ENCODE results near the gene RANBP3.

Gene RANBP3

GRCh38 chr19:5881543-5882299 is 96.2 kb downstream of the RANBP3 start:
- TF ChIP-seq CTCF (IDR thresholded peaks at IDR 0.05; ENCODE audit: borderline replicate concordance, extremely low read depth, low read length, poor library complexity, severe bottlenecking) = no peak
- no peak for TF ChIP-seq EZH2 (IDR thresholded peaks at IDR 0.05; ENCODE audit: borderline replicate concordance, low read depth, low read length, severe bottlenecking)
- H3K79me2 ChIP-seq (ENCODE audit: insufficient read depth, low read length) = no peaks in the 10 kb centered on the region
- DNase-seq = no peak
- no peaks in the 10 kb centered on the region for H3K9me3 ChIP-seq (ENCODE audit: insufficient read depth, low read length, severe bottlenecking)
- no peak overlapping the region for H3K9ac ChIP-seq (ENCODE audit: low read depth, low read length)
- no peak overlapping the region for H3K27ac ChIP-seq (ENCODE audit: low read length)
- ATAC-seq (ENCODE audit: insufficient read depth, low read depth) = no peak
- H3K4me3 ChIP-seq (ENCODE audit: low read depth in 1 of 2, low read length in 2 of 2) = no peak overlapping the region
- H3K36me3 ChIP-seq (ENCODE audit: insufficient read depth, low read length) = no peaks in the 10 kb centered on the region
- no peak overlapping the region for H2AFZ ChIP-seq (ENCODE audit: low read depth, low read length)
- no peaks in the 10 kb centered on the region for H4K20me1 ChIP-seq (ENCODE audit: insufficient read depth, low read length)
- H3K4me2 ChIP-seq (ENCODE audit: insufficient read depth, low read length) = no peak overlapping the region
- H3K27me3 ChIP-seq (ENCODE audit: insufficient read depth, low read length, poor library complexity) = no peaks in the 10 kb centered on the region
- H3K4me1 ChIP-seq (ENCODE audit: insufficient read depth, low read length) = no peaks in the 10 kb centered on the region

- H3K79me2 ChIP-seq (ENCODE audit: insufficient read depth, low read length) = no peaks in the 10 kb centered on the region
- H3K36me3 ChIP-seq (ENCODE audit: insufficient read depth, low read length) = no peaks in the 10 kb centered on the region
- no peak overlapping the region for H3K27ac ChIP-seq (ENCODE audit: low read length)
- TF ChIP-seq EZH2 (IDR thresholded peaks at IDR 0.05; ENCODE audit: borderline replicate concordance, low read depth, low read length, severe bottlenecking) (no peak), CTCF (IDR thresholded peaks at IDR 0.05; ENCODE audit: borderline replicate concordance, extremely low read depth, low read length, poor library complexity, severe bottlenecking) (no peak)
- H3K9me3 ChIP-seq (ENCODE audit: insufficient read depth, low read length, severe bottlenecking) = no peaks in the 10 kb centered on the region
- H2AFZ ChIP-seq (ENCODE audit: low read depth, low read length) = no peak overlapping the region
- H3K4me3 ChIP-seq (ENCODE audit: low read depth in 1 of 2, low read length in 2 of 2) = no peak overlapping the region
- no peak overlapping the region for H3K4me2 ChIP-seq (ENCODE audit: insufficient read depth, low read length)
- no peaks in the 10 kb centered on the region for H4K20me1 ChIP-seq (ENCODE audit: insufficient read depth, low read length)
- DNase-seq (no peak), ATAC-seq (ENCODE audit: insufficient read depth, low read depth) (no peak)
- H3K4me1 ChIP-seq (ENCODE audit: insufficient read depth, low read length) = no peaks in the 10 kb centered on the region
- H3K27me3 ChIP-seq (ENCODE audit: insufficient read depth, low read length, poor library complexity) = no peaks in the 10 kb centered on the region
- H3K9ac ChIP-seq (ENCODE audit: low read depth, low read length) = no peak overlapping the region
These were observed 97.3 kb downstream of the RANBP3 start for GRCh38 chr19:5880604-5881078.

DNA sequence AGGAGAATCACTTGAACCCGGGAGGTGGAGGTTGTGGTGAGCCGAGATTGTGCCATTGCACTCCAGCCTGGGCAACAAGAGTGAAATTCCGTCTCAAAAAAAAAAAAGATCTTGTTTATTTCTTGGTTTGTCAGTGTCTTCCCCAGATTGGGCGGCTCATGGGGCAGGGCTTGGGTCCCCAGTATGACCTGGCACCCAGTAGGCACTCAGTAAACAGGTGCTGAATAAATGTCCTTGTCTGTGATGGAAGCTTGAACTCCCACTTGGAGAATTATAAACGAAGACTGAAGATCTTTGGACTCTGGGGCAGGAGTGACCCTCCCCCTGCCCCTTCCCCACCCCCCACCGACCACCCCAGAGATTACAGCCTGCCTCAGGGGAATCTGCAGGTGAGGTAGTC is 97.7 kb downstream of the RANBP3 start:
- no peak overlapping the region for H3K9ac ChIP-seq (ENCODE audit: low read depth, low read length)
- H3K4me2 ChIP-seq (ENCODE audit: insufficient read depth, low read length) = no peak overlapping the region
- no peaks in the 10 kb centered on the region for H3K4me1 ChIP-seq (ENCODE audit: insufficient read depth, low read length)

More for the DNA sequence above, 97.7 kb downstream of the RANBP3 start:
- Histone ChIP-seq H3K36me3 (ENCODE audit: insufficient read depth, low read length) (no peaks in the 10 kb centered on the region), H4K20me1 (ENCODE audit: insufficient read depth, low read length) (no peaks in the 10 kb centered on the region), H3K27me3 (ENCODE audit: insufficient read depth, low read length, poor library complexity) (no peaks in the 10 kb centered on the region), H3K9me3 (ENCODE audit: insufficient read depth, low read length, severe bottlenecking) (no peaks in the 10 kb centered on the region), H3K27ac (ENCODE audit: low read length) (no peak overlapping the region), H3K4me3 (ENCODE audit: low read depth in 1 of 2, low read length in 2 of 2) (no peak overlapping the region), H2AFZ (ENCODE audit: low read depth, low read length) (no peak overlapping the region), H3K79me2 (ENCODE audit: insufficient read depth, low read length) (no peaks in the 10 kb centered on the region)
- DNase-seq (no peak), ATAC-seq (ENCODE audit: insufficient read depth, low read depth) (no peak)
- TF ChIP-seq EZH2 (IDR thresholded peaks at IDR 0.05; ENCODE audit: borderline replicate concordance, low read depth, low read length, severe bottlenecking) (no peak), CTCF (IDR thresholded peaks at IDR 0.05; ENCODE audit: borderline replicate concordance, extremely low read depth, low read length, poor library complexity, severe bottlenecking) (no peak)
